Gastroesophageal sphincter (tissue), 3 donors: ENCODE measurements around the gene RFPL4A.
A peak's percentile ranks its signal among the peaks of the same experiment; 100 is the strongest.

ENCODE experiments used
- POLR2A ChIP-seq, 2 donors: fragments of 450-650 bp; IDR thresholded peaks; one replicate each; pipeline ENCODE4 v1.6.1; 2017; ENCODE audit warnings: antibody characterized with exemption in 2 of 2, mild to moderate bottlenecking in 2 of 2, moderate library complexity in 1 of 2
- POLR2AphosphoS5 ChIP-seq: sonication (generic); formaldehyde crosslinking; IDR thresholded peaks from one replicate; pipeline ENCODE4 v1.6.1; 2017; ENCODE audit warnings: antibody characterized with exemption
- TF ChIP-seq, protein P1 (sequence below), 4 experiments: fragments of 200-600 bp in 2 of 4; fragments of 450-650 bp in 2 of 4; sonication (generic) in 1 of 4; IDR thresholded peaks; one replicate each; pipeline ENCODE4 v1.5.1; 2017 to 2019; ENCODE audit warnings: antibody characterized with exemption in 4 of 4, mild to moderate bottlenecking in 2 of 4, moderate library complexity in 2 of 4

DNA sequence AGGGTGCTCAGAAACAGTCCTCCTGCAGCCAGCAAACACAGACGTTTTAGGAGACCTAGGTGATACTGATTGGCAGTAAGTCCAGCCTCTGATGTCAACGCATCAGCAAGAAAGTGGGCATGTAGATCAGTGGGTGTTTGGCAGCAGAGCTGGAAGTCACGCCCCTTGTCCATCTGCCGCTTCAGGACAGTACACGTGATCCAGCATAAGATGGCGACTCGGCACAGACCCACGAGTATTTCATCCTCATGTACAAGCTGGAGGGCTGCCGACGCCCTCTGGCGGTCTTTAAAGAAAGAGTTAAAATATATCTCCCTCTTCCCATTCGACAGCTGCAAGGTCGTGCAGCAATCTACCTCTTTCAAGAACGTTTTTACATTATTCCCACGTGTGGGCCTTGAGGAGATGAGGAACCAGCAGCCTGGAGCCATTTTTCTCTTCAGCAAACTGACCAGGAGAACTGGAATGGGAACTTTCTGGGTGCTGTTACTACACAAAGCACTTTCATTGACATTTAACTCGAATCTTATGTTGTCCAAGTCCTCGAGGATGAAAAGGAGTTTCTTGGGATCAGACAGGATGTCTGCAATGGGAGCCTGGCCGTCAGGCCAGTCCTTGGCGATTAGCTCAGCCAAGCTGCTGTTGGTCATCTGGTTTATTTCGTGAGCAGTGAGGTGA is 50.6 kb downstream of the RFPL4A start:
- TF ChIP-seq, protein P1, sequence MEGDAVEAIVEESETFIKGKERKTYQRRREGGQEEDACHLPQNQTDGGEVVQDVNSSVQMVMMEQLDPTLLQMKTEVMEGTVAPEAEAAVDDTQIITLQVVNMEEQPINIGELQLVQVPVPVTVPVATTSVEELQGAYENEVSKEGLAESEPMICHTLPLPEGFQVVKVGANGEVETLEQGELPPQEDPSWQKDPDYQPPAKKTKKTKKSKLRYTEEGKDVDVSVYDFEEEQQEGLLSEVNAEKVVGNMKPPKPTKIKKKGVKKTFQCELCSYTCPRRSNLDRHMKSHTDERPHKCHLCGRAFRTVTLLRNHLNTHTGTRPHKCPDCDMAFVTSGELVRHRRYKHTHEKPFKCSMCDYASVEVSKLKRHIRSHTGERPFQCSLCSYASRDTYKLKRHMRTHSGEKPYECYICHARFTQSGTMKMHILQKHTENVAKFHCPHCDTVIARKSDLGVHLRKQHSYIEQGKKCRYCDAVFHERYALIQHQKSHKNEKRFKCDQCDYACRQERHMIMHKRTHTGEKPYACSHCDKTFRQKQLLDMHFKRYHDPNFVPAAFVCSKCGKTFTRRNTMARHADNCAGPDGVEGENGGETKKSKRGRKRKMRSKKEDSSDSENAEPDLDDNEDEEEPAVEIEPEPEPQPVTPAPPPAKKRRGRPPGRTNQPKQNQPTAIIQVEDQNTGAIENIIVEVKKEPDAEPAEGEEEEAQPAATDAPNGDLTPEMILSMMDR (IDR thresholded peaks at IDR 0.05) = peak in 2 of 4 experiments; percentile 9
- no peak for TF ChIP-seq POLR2AphosphoS5
- no peak for TF ChIP-seq POLR2A (IDR thresholded peaks at IDR 0.05)
